H9 (cell line): Measurements from ENCODE around the gene FAM174C. TPM values are rescaled to one million over a fixed set of nuclear protein-coding genes. Genes with fewer than 3 reads are reported as not detected.
A peak's percentile ranks its signal among the peaks of the same experiment; 100 is the strongest.

ENCODE experiments used
- DNase-seq: peaks from one replicate; pipeline ENCODE4 v3.0.0-alpha.2; 2017
- H2AFZ ChIP-seq: one replicate; pipeline ENCODE4 v1.6.1; 2013; ENCODE audit warnings: mild to moderate bottlenecking, low read length, control low read depth, moderate library complexity
- H2AK5ac ChIP-seq: 2 replicates; pipeline ENCODE4 v1.6.1; 2013; ENCODE audit warnings: low read length, control low read depth, mixed read lengths; ENCODE audit not compliant: insufficient read length
- H2BK120ac ChIP-seq: one replicate; pipeline ENCODE4 v1.6.1; 2013; ENCODE audit warnings: low read depth, mild to moderate bottlenecking, low read length, control low read depth, inconsistent platforms; ENCODE audit not compliant: poor library complexity, severe bottlenecking
- H2BK12ac ChIP-seq: 2 replicates; pipeline ENCODE4 v1.6.1; 2013; ENCODE audit warnings: low read length, control low read depth, mixed read lengths, low read depth; ENCODE audit not compliant: insufficient read length
- H2BK15ac ChIP-seq: 2 replicates; pipeline ENCODE4 v1.6.1; 2013; ENCODE audit warnings: low read depth, low read length, control low read depth
- H2BK20ac ChIP-seq: one replicate; pipeline ENCODE4 v1.6.1; 2013; ENCODE audit warnings: low read depth, mild to moderate bottlenecking, low read length, control low read depth, inconsistent platforms; ENCODE audit not compliant: poor library complexity, severe bottlenecking
- H2BK5ac ChIP-seq: 2 replicates; pipeline ENCODE4 v1.6.1; 2013; ENCODE audit warnings: low read length, control low read depth, mixed read lengths; ENCODE audit not compliant: insufficient read length
- H3K14ac ChIP-seq: 2 replicates; pipeline ENCODE4 v1.6.1; 2013; ENCODE audit warnings: low read length, control low read depth; ENCODE audit not compliant: insufficient read depth
- H3K18ac ChIP-seq: 2 replicates; pipeline ENCODE4 v1.6.1; 2013; ENCODE audit warnings: low read depth, mild to moderate bottlenecking, mixed read lengths, low read length, control low read depth; ENCODE audit not compliant: insufficient read length
- H3K23ac ChIP-seq: 2 replicates; pipeline ENCODE4 v1.6.1; 2013; ENCODE audit warnings: low read length, control low read depth, mixed read lengths, low read depth; ENCODE audit not compliant: insufficient read length
- H3K23me2 ChIP-seq: 2 replicates; pipeline ENCODE4 v1.6.1; 2013; ENCODE audit warnings: low read depth, mild to moderate bottlenecking, mixed read lengths, low read length, control low read depth; ENCODE audit not compliant: insufficient read length, poor library complexity, severe bottlenecking
- H3K27ac ChIP-seq: 2 replicates; pipeline ENCODE4 v1.5.1; 2013; ENCODE audit warnings: low read length, control low read depth, mixed read lengths, low read depth; ENCODE audit not compliant: insufficient read length
- H3K27me3 ChIP-seq: 2 replicates; pipeline ENCODE4 v1.6.1; 2013; ENCODE audit warnings: low read length, control low read depth, inconsistent platforms; ENCODE audit not compliant: insufficient read depth
- H3K4ac ChIP-seq: 2 replicates; pipeline ENCODE4 v1.6.1; 2013; ENCODE audit warnings: low read depth, mild to moderate bottlenecking, control low read depth, inconsistent platforms, low read length, moderate library complexity
- H3K4me1 ChIP-seq: 2 replicates; pipeline ENCODE4 v1.6.1; 2013; ENCODE audit warnings: low read length, control low read depth, inconsistent platforms; ENCODE audit not compliant: insufficient read depth
- H3K4me2 ChIP-seq: 2 replicates; pipeline ENCODE4 v1.6.1; 2013; ENCODE audit warnings: low read length, control low read depth, mixed read lengths; ENCODE audit not compliant: insufficient read length, insufficient read depth
- H3K56ac ChIP-seq: 2 replicates; pipeline ENCODE4 v1.6.1; 2013; ENCODE audit warnings: low read depth, mild to moderate bottlenecking, mixed read lengths, low read length, control low read depth; ENCODE audit not compliant: insufficient read length
- H3K79me1 ChIP-seq: 2 replicates; pipeline ENCODE4 v1.6.1; 2013; ENCODE audit warnings: low read depth, mild to moderate bottlenecking, moderate library complexity, low read length, control low read depth, inconsistent platforms; ENCODE audit not compliant: insufficient read depth, poor library complexity, severe bottlenecking
- H3K79me2 ChIP-seq: 2 replicates; pipeline ENCODE4 v1.6.1; 2013; ENCODE audit warnings: low read length, control low read depth, inconsistent platforms; ENCODE audit not compliant: insufficient read depth
- H3K9ac ChIP-seq: 2 replicates; pipeline ENCODE4 v1.6.1; 2013; ENCODE audit warnings: low read length, control low read depth, mixed read lengths; ENCODE audit not compliant: insufficient read length; ENCODE audit errors: extremely low read depth
- H3K9me3 ChIP-seq: one replicate; pipeline ENCODE4 v1.6.1; 2013; ENCODE audit warnings: low read depth, low read length, inconsistent platforms; ENCODE audit not compliant: control insufficient read depth
- H3T11ph ChIP-seq: one replicate; pipeline ENCODE4 v1.6.1; 2013; ENCODE audit warnings: mild to moderate bottlenecking, low read length, control low read depth, inconsistent platforms
- H4K20me1 ChIP-seq: one replicate; pipeline ENCODE4 v1.6.1; 2013; ENCODE audit not compliant: control insufficient read depth, insufficient read length, insufficient read depth
- H4K5ac ChIP-seq: 2 replicates; pipeline ENCODE4 v1.6.1; 2013; ENCODE audit warnings: low read depth, mild to moderate bottlenecking, mixed read lengths, low read length, control low read depth; ENCODE audit not compliant: insufficient read length
- H4K8ac ChIP-seq: replicated peaks from 2 replicates; pipeline ENCODE4 v1.6.1; 2013; ENCODE audit warnings: low read length, control low read depth, mixed read lengths, low read depth; ENCODE audit not compliant: insufficient read length
- H4K91ac ChIP-seq: 2 replicates; pipeline ENCODE4 v1.6.1; 2013; ENCODE audit warnings: low read depth, mild to moderate bottlenecking, moderate library complexity, mixed read lengths, low read length, control low read depth; ENCODE audit not compliant: insufficient read length
- H3K27ac Mint-ChIP-seq, 3 experiments: 2 replicates in 2 of 3; 3 replicates in 1 of 3; pipeline ENCODE4 v1.8.0; 2020 to 2021; ENCODE audit warnings: mixed read lengths in 3 of 3, mild to moderate bottlenecking in 1 of 3, moderate library complexity in 1 of 3
- H3K27me3 Mint-ChIP-seq: 2 replicates; pipeline ENCODE4 v1.8.0; 2021; ENCODE audit warnings: low read depth, mild to moderate bottlenecking, moderate library complexity, mixed read lengths
- H3K36me3 Mint-ChIP-seq, 3 experiments: 2 replicates in 2 of 3; 3 replicates in 1 of 3; pipeline ENCODE4 v1.8.0; 2020 to 2021; ENCODE audit warnings: low read depth in 3 of 3, mixed read lengths in 3 of 3; ENCODE audit not compliant: insufficient read depth in 1 of 3
- H3K4me1 Mint-ChIP-seq, 2 experiments: 2 replicates each; pipeline ENCODE4 v1.8.0; 2020; ENCODE audit warnings: mixed read lengths in 2 of 2
- H3K4me3 Mint-ChIP-seq, 2 experiments: 2 replicates in 1 of 2; 3 replicates in 1 of 2; pipeline ENCODE4 v1.8.0; 2020 to 2021; ENCODE audit warnings: mild to moderate bottlenecking in 2 of 2, mixed read lengths in 2 of 2, moderate library complexity in 1 of 2
- H3K9me3 Mint-ChIP-seq, 2 experiments: 2 replicates in 1 of 2; 3 replicates in 1 of 2; pipeline ENCODE4 v1.8.0; 2020; ENCODE audit warnings: mild to moderate bottlenecking in 2 of 2, mixed read lengths in 2 of 2, moderate library complexity in 1 of 2
- WGBS: extraction: QIAGEN DNeasy Blood & Tissue Kit; methylation state at CpG from one replicate; pipeline ENCODE4 v1.1.7; 2013; ENCODE audit warnings: missing lambda C conversion rate, low lambda C conversion rate, mixed read lengths; ENCODE audit not compliant: insufficient read length; ENCODE audit errors: extremely low coverage; 5-methylcytosine and 5-hydroxymethylcytosine counted together
- total RNA-seq: library from RNA; stranded (reverse); gene quantifications from 2 replicates; pipeline ENCODE4 v1.2.1, GENCODE V29; 2021
- TF ChIP-seq, protein P1 (sequence below): fragments of 200-600 bp; sonication (generic); conservative IDR thresholded peaks from 3 replicates; pipeline ENCODE4 v1.8.0; 2021; ENCODE audit warnings: antibody characterized with exemption, mild to moderate bottlenecking

FAM174C gene
- total RNA-seq, 1 experiment from 2014 or later, result 63.0 TPM

DNA sequence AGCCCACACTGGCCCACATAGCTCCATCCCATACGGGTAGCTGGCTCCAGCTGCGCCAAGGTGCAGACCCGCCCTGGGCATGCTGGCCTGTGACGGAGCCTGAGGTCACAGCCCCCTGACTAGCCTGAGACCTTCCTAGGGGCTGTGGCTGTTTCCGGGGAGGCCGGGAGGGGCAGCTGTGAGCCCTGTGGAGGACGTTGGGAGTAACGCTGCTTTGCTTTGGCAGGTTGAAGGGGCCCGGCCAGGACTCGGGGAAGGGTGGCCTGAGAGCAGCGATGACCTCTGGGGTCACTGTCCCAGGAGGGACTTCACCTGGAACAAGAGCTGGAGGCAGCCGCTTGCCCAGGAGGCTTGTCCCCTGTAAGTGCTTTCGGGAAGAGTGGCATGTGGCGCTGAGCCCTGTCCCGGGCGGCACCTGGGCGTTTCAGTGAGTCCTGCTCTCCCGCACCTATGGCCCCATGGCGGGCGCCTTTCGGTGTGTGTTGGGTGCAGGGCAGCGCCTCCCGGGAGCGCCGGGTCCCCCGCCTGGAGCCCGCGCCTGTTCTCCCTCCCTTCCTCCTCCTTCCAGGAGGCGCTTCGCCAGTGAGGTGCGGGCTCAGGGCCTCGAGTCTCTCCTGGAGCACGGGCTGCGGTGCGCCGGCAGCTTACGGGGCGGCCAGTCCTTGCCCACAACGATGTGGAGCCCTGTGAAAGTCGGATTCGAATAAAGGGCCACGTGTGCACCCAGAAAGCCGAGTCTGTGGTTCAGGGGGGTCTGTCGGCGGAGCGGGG lies 1.1 kb upstream of the FAM174C start:
- H2BK120ac ChIP-seq, result no peak overlapping the region
- H4K91ac ChIP-seq, result no peak overlapping the region
- H2BK15ac ChIP-seq, result no peak overlapping the region
- H3K23ac ChIP-seq, result no peak overlapping the region
- no peak overlapping the region for H3K27ac ChIP-seq
- no peak for DNase-seq
- H3K27me3 ChIP-seq, result no peaks in the 10 kb centered on the region
- H3K14ac ChIP-seq, result no peak overlapping the region
- no peak overlapping the region for H2AK5ac ChIP-seq
- H2BK12ac ChIP-seq, result no peak overlapping the region
- H3K9me3 ChIP-seq, result no peaks in the 10 kb centered on the region
- no peak overlapping the region for H2BK5ac ChIP-seq
- WGBS, result no CpG with 5 or more reads among the region's 46 CpGs
- H3K36me3 Mint-ChIP-seq, result peaks cover 36 to 71% (median 54%) of the 10 kb centered on the region in 3 experiments
- no peak overlapping the region for H2BK20ac ChIP-seq
- H3K4ac ChIP-seq, result no peak overlapping the region
- peaks cover 9% of the 10 kb centered on the region for H3K79me1 ChIP-seq
- H4K8ac ChIP-seq, result no peak overlapping the region
- no peak overlapping the region for H3K18ac ChIP-seq
- H3K23me2 ChIP-seq, result peaks cover 16% of the 10 kb centered on the region
- peak overlapping the region; percentile 2 for H3K4me2 ChIP-seq
- H3K27ac Mint-ChIP-seq, result peak overlapping the region; percentile 95 to 99 (median 96); a peak in 5 of 7 replicates
- H3K79me2 ChIP-seq, result peaks cover 4% of the 10 kb centered on the region; the same call in 1 of the 2 replicates
- no peak overlapping the region for H3K9ac ChIP-seq
- no peaks in the 10 kb centered on the region; the same call in 1 of the 2 replicates for H3K27me3 Mint-ChIP-seq
- H2AFZ ChIP-seq, result no peak overlapping the region
- H3K56ac ChIP-seq, result no peak overlapping the region
- TF ChIP-seq, protein P1, sequence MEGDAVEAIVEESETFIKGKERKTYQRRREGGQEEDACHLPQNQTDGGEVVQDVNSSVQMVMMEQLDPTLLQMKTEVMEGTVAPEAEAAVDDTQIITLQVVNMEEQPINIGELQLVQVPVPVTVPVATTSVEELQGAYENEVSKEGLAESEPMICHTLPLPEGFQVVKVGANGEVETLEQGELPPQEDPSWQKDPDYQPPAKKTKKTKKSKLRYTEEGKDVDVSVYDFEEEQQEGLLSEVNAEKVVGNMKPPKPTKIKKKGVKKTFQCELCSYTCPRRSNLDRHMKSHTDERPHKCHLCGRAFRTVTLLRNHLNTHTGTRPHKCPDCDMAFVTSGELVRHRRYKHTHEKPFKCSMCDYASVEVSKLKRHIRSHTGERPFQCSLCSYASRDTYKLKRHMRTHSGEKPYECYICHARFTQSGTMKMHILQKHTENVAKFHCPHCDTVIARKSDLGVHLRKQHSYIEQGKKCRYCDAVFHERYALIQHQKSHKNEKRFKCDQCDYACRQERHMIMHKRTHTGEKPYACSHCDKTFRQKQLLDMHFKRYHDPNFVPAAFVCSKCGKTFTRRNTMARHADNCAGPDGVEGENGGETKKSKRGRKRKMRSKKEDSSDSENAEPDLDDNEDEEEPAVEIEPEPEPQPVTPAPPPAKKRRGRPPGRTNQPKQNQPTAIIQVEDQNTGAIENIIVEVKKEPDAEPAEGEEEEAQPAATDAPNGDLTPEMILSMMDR, result no peak
- H4K20me1 ChIP-seq, result no peaks in the 10 kb centered on the region
- H3K4me1 Mint-ChIP-seq, result peaks cover 37 to 45% of the 10 kb centered on the region in 2 experiments
- H3K4me3 Mint-ChIP-seq, result peak overlapping the region; percentile 62 to 81
- H3K9me3 Mint-ChIP-seq, result no peaks in the 10 kb centered on the region
- no peak overlapping the region for H3T11ph ChIP-seq
- no peak overlapping the region for H4K5ac ChIP-seq
- H3K4me1 ChIP-seq, result no peaks in the 10 kb centered on the region
